ENCODE results near the gene SUN2. TPM values are rescaled to one million over a fixed set of nuclear protein-coding genes. Genes with fewer than 3 reads are reported as not detected.

The SUN2 gene
- total RNA-seq, 1 donor from 2014 or later, result 70.5 TPM

GRCh38 chr22:38736257-38736570, 19.6 kb downstream of the SUN2 start:
- no peaks in the 10 kb centered on the region for H3K9me3 Mint-ChIP-seq
- no peak overlapping the region for H3K4me3 Mint-ChIP-seq
- no peak for DNase-seq (ENCODE audit: extremely low spot score, unreplicated experiment)
- peaks cover 3% of the 10 kb centered on the region for H3K4me1 Mint-ChIP-seq (ENCODE audit: unreplicated experiment)
- H3K27me3 Mint-ChIP-seq, result no peaks in the 10 kb centered on the region
- H3K36me3 Mint-ChIP-seq, result peaks cover 5% of the 10 kb centered on the region
- TF ChIP-seq CTCF (conservative IDR thresholded peaks at IDR 0.05), result no peak
- H3K27ac Mint-ChIP-seq, result no peak overlapping the region

- Mint-ChIP-seq H3K36me3 (peaks cover 5% of the 10 kb centered on the region), H3K9me3 (no peaks in the 10 kb centered on the region), H3K4me3 (no peak overlapping the region), H3K27me3 (no peaks in the 10 kb centered on the region), H3K4me1 (ENCODE audit: unreplicated experiment) (peaks cover 3% of the 10 kb centered on the region), H3K27ac (no peak overlapping the region)
- TF ChIP-seq CTCF (conservative IDR thresholded peaks at IDR 0.05), result no peak
- DNase-seq (ENCODE audit: extremely low spot score, unreplicated experiment), result no peak
Observed at GRCh38 chr22:38735465-38736256, 20.1 kb downstream of the SUN2 start.

- Mint-ChIP-seq H3K4me1 (ENCODE audit: unreplicated experiment) (peaks cover 3% of the 10 kb centered on the region), H3K9me3 (no peaks in the 10 kb centered on the region), H3K4me3 (no peak overlapping the region), H3K27ac (no peak overlapping the region), H3K36me3 (peaks cover 5% of the 10 kb centered on the region), H3K27me3 (no peaks in the 10 kb centered on the region)
- no peak for TF ChIP-seq CTCF (conservative IDR thresholded peaks at IDR 0.05)
- no peak for DNase-seq (ENCODE audit: extremely low spot score, unreplicated experiment)
Observed at GRCh38 chr22:38735126-38735464, 20.7 kb downstream of the SUN2 start.

GRCh38 chr22:38734421-38735100, 21.2 kb downstream of the SUN2 start:
- Mint-ChIP-seq H3K27me3 (no peaks in the 10 kb centered on the region), H3K9me3 (no peaks in the 10 kb centered on the region), H3K4me1 (ENCODE audit: unreplicated experiment) (peaks cover 3% of the 10 kb centered on the region), H3K4me3 (no peak overlapping the region), H3K36me3 (peaks cover 5% of the 10 kb centered on the region), H3K27ac (peak overlapping the region; percentile 86)
- DNase-seq (ENCODE audit: extremely low spot score, unreplicated experiment), result no peak
- no peak for TF ChIP-seq CTCF (conservative IDR thresholded peaks at IDR 0.05)

GRCh38 chr22:38733724-38734381, 21.9 kb downstream of the SUN2 start:
- TF ChIP-seq CTCF (conservative IDR thresholded peaks at IDR 0.05), result no peak
- no peak for DNase-seq (ENCODE audit: extremely low spot score, unreplicated experiment)
- Mint-ChIP-seq H3K9me3 (no peaks in the 10 kb centered on the region), H3K27ac (peak overlapping the region; percentile 86), H3K4me1 (ENCODE audit: unreplicated experiment) (peaks cover 3% of the 10 kb centered on the region), H3K27me3 (no peaks in the 10 kb centered on the region), H3K4me3 (no peak overlapping the region), H3K36me3 (peaks cover 5% of the 10 kb centered on the region)
